ENCODE results near the gene SLC4A3. TPM values are rescaled to one million over a fixed set of nuclear protein-coding genes. Genes with fewer than 3 reads are reported as not detected.

The SLC4A3 gene
- total RNA-seq, 1 experiment from 2014 or later = 0.52 TPM

DNA sequence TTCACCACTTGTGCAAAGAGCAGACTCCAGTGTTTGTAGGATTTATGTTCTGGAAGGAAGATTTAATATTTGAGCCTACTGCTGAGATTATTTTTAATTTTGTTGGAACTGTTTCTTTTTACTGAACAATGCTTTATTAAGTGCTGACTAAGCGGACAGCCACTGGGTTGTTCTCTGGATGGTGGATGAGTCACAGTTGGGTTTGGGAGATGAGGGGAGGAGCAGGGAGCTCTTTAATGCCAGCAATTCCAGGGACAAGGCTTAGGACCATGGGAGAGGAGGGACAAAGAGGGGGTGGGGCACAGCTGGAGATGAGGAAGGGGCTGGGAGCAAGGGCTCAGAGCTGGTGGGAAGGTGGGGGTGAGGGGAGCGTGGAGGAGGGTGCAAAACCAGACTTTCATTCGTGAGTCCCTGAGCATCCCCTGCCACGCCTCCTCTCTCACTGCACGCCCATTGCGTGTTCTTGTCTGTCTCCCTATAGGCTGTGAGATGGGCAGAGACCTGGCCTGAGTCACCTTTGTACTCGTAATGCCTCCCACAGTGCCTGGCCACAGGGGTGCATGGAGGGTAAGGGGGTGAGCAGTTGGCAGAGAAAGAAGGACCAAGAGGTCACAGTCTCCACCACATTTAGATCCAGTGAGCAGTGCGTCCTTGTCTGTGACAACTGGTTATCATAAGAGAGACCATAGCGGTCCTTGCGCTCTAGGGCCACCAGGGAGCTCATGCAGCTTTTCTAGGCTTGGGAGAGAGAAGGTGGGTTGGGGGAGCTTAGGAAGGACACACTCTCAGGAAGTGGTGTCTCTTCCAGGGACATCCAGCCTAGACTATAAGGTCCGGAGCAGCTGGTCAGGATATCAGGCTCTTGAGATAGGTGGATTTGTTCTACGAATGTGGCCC is 18.4 kb downstream of the SLC4A3 start:
- peak; percentile 42 for DNase-seq (ENCODE audit: low spot score)
- CTCF ChIA-PET = no interaction called here
- peaks cover 13% of the 10 kb centered on the region for H3K4me1 ChIP-seq (ENCODE audit: insufficient read depth, low read length, poor library complexity, severe bottlenecking)
- H3K36me3 ChIP-seq (ENCODE audit: insufficient read depth, low read length, poor library complexity, severe bottlenecking) = no peaks in the 10 kb centered on the region
- H3K27me3 ChIP-seq (replicated peaks; ENCODE audit: insufficient read depth, low read depth, low read length, poor library complexity) = peaks cover 10% of the 10 kb centered on the region
- no peak overlapping the region for H3K27ac ChIP-seq (ENCODE audit: low read depth, low read length, poor library complexity, severe bottlenecking)
- POLR2A ChIA-PET (ENCODE audit: low non-redundant PET) = interaction anchor here (0.5 kb wide), 1 partner anchor 41 kb away, joined by 5 read pairs; no protein-coding TSS in a partner anchor
- no TSS peak for BruUV-seq (replicated peaks)
- intact Hi-C loops (cut with micrococcal nuclease; ENCODE audit: unreplicated experiment) = no loop called here
- H3K9me3 ChIP-seq (ENCODE audit: low read depth, low read length, poor library complexity, severe bottlenecking) = no peaks in the 10 kb centered on the region
- H3K4me3 ChIP-seq (ENCODE audit: low read depth, low read length, poor library complexity, severe bottlenecking) = no peak overlapping the region
- TF ChIP-seq EZH2 (IDR thresholded peaks at IDR 0.05; ENCODE audit: borderline replicate concordance, low read depth, low read length, poor library complexity, severe bottlenecking) = no peak
- TF ChIP-seq, protein P1, sequence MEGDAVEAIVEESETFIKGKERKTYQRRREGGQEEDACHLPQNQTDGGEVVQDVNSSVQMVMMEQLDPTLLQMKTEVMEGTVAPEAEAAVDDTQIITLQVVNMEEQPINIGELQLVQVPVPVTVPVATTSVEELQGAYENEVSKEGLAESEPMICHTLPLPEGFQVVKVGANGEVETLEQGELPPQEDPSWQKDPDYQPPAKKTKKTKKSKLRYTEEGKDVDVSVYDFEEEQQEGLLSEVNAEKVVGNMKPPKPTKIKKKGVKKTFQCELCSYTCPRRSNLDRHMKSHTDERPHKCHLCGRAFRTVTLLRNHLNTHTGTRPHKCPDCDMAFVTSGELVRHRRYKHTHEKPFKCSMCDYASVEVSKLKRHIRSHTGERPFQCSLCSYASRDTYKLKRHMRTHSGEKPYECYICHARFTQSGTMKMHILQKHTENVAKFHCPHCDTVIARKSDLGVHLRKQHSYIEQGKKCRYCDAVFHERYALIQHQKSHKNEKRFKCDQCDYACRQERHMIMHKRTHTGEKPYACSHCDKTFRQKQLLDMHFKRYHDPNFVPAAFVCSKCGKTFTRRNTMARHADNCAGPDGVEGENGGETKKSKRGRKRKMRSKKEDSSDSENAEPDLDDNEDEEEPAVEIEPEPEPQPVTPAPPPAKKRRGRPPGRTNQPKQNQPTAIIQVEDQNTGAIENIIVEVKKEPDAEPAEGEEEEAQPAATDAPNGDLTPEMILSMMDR (conservative IDR thresholded peaks at IDR 0.05; ENCODE audit: low read depth, low read length) = no peak

DNA sequence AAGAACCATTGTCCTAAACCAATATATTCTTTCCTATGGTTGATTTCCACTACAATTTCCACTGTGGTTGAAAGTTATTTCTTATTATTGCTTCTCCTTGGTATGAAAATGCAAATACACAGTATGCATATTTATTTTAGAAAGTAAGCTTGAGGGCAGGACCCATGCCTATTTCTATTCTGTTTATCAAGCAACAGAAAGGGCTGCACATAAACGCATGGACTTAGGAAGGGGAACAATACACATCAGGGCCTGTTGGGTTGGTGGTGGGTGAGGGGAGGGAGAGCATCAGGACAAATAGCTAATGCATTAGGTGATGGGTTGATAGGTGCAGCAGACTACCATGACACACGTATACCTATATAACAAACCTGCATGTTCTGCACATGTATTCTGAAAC is 20.7 kb downstream of the SLC4A3 start:
- peaks cover 27% of the 10 kb centered on the region for H3K27me3 ChIP-seq (replicated peaks; ENCODE audit: insufficient read depth, low read depth, low read length, poor library complexity)
- CTCF ChIA-PET = no interaction called here
- intact Hi-C loops (cut with micrococcal nuclease; ENCODE audit: unreplicated experiment) = no loop called here
- no peak for TF ChIP-seq EZH2 (IDR thresholded peaks at IDR 0.05; ENCODE audit: borderline replicate concordance, low read depth, low read length, poor library complexity, severe bottlenecking)
- TF ChIP-seq, protein P1 (conservative IDR thresholded peaks at IDR 0.05; ENCODE audit: low read depth, low read length) = no peak
- H3K4me1 ChIP-seq (ENCODE audit: insufficient read depth, low read length, poor library complexity, severe bottlenecking) = peaks cover 13% of the 10 kb centered on the region
- no peaks in the 10 kb centered on the region for H3K9me3 ChIP-seq (ENCODE audit: low read depth, low read length, poor library complexity, severe bottlenecking)
- no peak for DNase-seq (ENCODE audit: low spot score)
- BruUV-seq (replicated peaks) = no TSS peak
- POLR2A ChIA-PET (ENCODE audit: low non-redundant PET) = interaction anchor here (0.7 kb wide), 1 partner anchor 1199 kb away, joined by 9 read pairs; no protein-coding TSS in a partner anchor
- H3K27ac ChIP-seq (ENCODE audit: low read depth, low read length, poor library complexity, severe bottlenecking) = no peak overlapping the region
- H3K4me3 ChIP-seq (ENCODE audit: low read depth, low read length, poor library complexity, severe bottlenecking) = no peak overlapping the region
- no peaks in the 10 kb centered on the region for H3K36me3 ChIP-seq (ENCODE audit: insufficient read depth, low read length, poor library complexity, severe bottlenecking)

DNA sequence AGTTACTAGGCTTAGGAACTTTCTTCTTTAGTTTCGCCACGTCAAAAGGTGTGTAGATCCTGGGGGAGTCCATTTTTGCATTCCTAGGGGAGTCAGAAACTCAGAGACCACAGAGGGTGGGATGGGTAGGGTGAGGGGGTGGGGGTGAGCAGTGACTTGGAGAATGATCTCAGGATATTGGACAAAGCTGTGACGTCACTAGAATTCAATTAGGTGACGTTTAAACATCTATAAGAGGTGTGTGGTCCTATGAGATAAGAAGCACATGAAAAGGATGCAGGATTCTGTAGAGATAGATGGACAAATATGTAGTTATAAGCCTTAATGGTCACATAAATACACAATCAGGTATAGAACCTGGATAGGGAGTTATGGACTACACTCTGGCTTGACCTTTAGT is 21.5 kb downstream of the SLC4A3 start:
- H3K4me3 ChIP-seq (ENCODE audit: low read depth, low read length, poor library complexity, severe bottlenecking) = no peak overlapping the region
- no peak overlapping the region for H3K27ac ChIP-seq (ENCODE audit: low read depth, low read length, poor library complexity, severe bottlenecking)
- no peak for DNase-seq (ENCODE audit: low spot score)
- intact Hi-C loops (cut with micrococcal nuclease; ENCODE audit: unreplicated experiment) = no loop called here
- H3K36me3 ChIP-seq (ENCODE audit: insufficient read depth, low read length, poor library complexity, severe bottlenecking) = no peaks in the 10 kb centered on the region
- TF ChIP-seq, protein P1 (conservative IDR thresholded peaks at IDR 0.05; ENCODE audit: low read depth, low read length) = no peak
- TF ChIP-seq EZH2 (IDR thresholded peaks at IDR 0.05; ENCODE audit: borderline replicate concordance, low read depth, low read length, poor library complexity, severe bottlenecking) = no peak
- ChIA-PET CTCF (no interaction called here), POLR2A (ENCODE audit: low non-redundant PET) (no interaction called here)
- BruUV-seq (replicated peaks) = no TSS peak
- H3K4me1 ChIP-seq (ENCODE audit: insufficient read depth, low read length, poor library complexity, severe bottlenecking) = peaks cover 13% of the 10 kb centered on the region
- H3K9me3 ChIP-seq (ENCODE audit: low read depth, low read length, poor library complexity, severe bottlenecking) = no peaks in the 10 kb centered on the region
- H3K27me3 ChIP-seq (replicated peaks; ENCODE audit: insufficient read depth, low read depth, low read length, poor library complexity) = peaks cover 34% of the 10 kb centered on the region
